Neural cell (in vitro differentiated cells): Measurements from ENCODE around the gene TNKS1BP1.

Source experiments
- CTCF ChIP-seq: fragments of 450-650 bp; IDR thresholded peaks from 2 replicates; pipeline ENCODE4 v1.5.1; 2014; ENCODE audit warnings: antibody characterized with exemption, mild to moderate bottlenecking, moderate library complexity; ENCODE audit not compliant: poor library complexity, severe bottlenecking
- EZH2 ChIP-seq: fragments of 200-600, 300-800 bp; shearing (Covaris generic), sonication (generic); IDR thresholded peaks from 2 replicates; pipeline ENCODE4 v1.6.1; 2014; ENCODE audit warnings: antibody characterized with exemption, low read length, borderline replicate concordance, mild to moderate bottlenecking; ENCODE audit not compliant: insufficient read depth, poor library complexity, severe bottlenecking
- RAD21 ChIP-seq: fragments of 450-650 bp; conservative IDR thresholded peaks from 2 replicates; pipeline ENCODE4 v1.6.1; 2014; ENCODE audit warnings: antibody characterized with exemption, mild to moderate bottlenecking, moderate library complexity

- TF ChIP-seq CTCF, result no peak
- no peak for TF ChIP-seq EZH2
- TF ChIP-seq RAD21, result no peak
These were observed 46.0 kb downstream of the TNKS1BP1 start for GRCh38 chr11:57278721-57279095.
